Ascending aorta (tissue), 2 donors: ENCODE measurements around the gene ZBTB16. TPM values are rescaled to one million over a fixed set of nuclear protein-coding genes. Genes with fewer than 3 reads are reported as not detected.

ENCODE experiments used
- DNase-seq, 2 donors: peaks; one replicate each; pipeline ENCODE4 v3.0.0-alpha.2; 2019; ENCODE audit warnings: low spot score in 2 of 2
- H3K27ac ChIP-seq, 2 donors: fragments of 200-600 bp; sonication (generic); one replicate each; pipeline ENCODE4 v1.5.1; 2016 to 2017; ENCODE audit warnings: mild to moderate bottlenecking in 1 of 2
- H3K27me3 ChIP-seq: fragments of 200-600 bp; sonication (generic); one replicate; pipeline ENCODE4 v1.5.1; 2017
- H3K36me3 ChIP-seq, 2 donors: fragments of 200-600 bp; sonication (generic); one replicate each; pipeline ENCODE4 v1.5.1; 2016
- H3K4me1 ChIP-seq, 2 donors: fragments of 200-600 bp; sonication (generic); one replicate each; pipeline ENCODE4 v1.5.1; 2016 to 2017; ENCODE audit warnings: mild to moderate bottlenecking in 1 of 2
- H3K4me3 ChIP-seq, 2 donors: fragments of 200-600 bp; sonication (generic); one replicate each; pipeline ENCODE4 v1.5.1; 2016 to 2017; ENCODE audit warnings: mild to moderate bottlenecking in 1 of 2
- H3K9me3 ChIP-seq, 2 donors: fragments of 200-600 bp; sonication (generic); one replicate each; pipeline ENCODE4 v1.5.1; 2016
- intact Hi-C: fragments of 100-400 bp; cut with DNase I; formaldehyde crosslinking; loops from one replicate; pipeline ENCODE4 v1.15.1; 2023
- total RNA-seq: library from RNA; depleted of rRNA; stranded (reverse); fragments of >200 nt; gene quantifications from one replicate; pipeline ENCODE4 v1.1.0, GENCODE V29; 2016
- TF ChIP-seq, protein P1 (sequence below), 3 experiments: fragments of 200-600 bp in 2 of 3; fragments of 450-650 bp in 1 of 3; sonication (generic) in 2 of 3; IDR thresholded peaks; one replicate each; pipeline ENCODE4 v1.5.1; 2016 to 2019; ENCODE audit warnings: antibody characterized with exemption in 3 of 3, mild to moderate bottlenecking in 1 of 3, moderate library complexity in 1 of 3

ZBTB16 gene
- total RNA-seq, 1 donor from 2014 or later: 344 TPM

DNA sequence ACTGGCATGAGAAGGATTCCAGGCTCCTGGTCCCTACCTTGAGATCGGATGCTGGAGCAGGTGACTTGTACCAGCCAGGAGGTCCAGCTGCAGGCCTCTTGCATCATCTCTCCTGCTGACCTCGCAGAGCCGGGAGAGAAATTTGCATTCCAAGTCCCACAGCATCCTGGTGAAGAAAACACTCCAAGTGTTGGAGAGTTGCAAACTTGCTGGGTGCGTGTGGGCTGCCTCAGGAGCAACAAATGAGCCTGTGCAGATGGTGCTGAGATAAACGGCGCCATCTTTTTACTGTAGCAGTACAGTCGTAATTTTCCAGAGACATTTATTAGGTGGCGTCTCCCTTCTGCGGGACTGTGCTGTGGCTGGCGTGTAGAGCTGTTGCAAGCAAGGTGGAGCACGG is 32.1 kb upstream of the ZBTB16 start:
- Histone ChIP-seq H3K9me3 (no peaks in the 10 kb centered on the region), H3K27me3 (no peaks in the 10 kb centered on the region), H3K36me3 (no peaks in the 10 kb centered on the region), H3K27ac (no peak overlapping the region), H3K4me1 (peaks cover 4 to 13% of the 10 kb centered on the region in 2 donors), H3K4me3 (no peak overlapping the region)
- intact Hi-C loops: loop anchor here (10.0 kb wide), 1 partner anchor 123 kb away; the partner anchor contains the start of gene HTR3B
- TF ChIP-seq, protein P1, sequence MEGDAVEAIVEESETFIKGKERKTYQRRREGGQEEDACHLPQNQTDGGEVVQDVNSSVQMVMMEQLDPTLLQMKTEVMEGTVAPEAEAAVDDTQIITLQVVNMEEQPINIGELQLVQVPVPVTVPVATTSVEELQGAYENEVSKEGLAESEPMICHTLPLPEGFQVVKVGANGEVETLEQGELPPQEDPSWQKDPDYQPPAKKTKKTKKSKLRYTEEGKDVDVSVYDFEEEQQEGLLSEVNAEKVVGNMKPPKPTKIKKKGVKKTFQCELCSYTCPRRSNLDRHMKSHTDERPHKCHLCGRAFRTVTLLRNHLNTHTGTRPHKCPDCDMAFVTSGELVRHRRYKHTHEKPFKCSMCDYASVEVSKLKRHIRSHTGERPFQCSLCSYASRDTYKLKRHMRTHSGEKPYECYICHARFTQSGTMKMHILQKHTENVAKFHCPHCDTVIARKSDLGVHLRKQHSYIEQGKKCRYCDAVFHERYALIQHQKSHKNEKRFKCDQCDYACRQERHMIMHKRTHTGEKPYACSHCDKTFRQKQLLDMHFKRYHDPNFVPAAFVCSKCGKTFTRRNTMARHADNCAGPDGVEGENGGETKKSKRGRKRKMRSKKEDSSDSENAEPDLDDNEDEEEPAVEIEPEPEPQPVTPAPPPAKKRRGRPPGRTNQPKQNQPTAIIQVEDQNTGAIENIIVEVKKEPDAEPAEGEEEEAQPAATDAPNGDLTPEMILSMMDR (IDR thresholded peaks at IDR 0.05): no peak
- no peak for DNase-seq

DNA sequence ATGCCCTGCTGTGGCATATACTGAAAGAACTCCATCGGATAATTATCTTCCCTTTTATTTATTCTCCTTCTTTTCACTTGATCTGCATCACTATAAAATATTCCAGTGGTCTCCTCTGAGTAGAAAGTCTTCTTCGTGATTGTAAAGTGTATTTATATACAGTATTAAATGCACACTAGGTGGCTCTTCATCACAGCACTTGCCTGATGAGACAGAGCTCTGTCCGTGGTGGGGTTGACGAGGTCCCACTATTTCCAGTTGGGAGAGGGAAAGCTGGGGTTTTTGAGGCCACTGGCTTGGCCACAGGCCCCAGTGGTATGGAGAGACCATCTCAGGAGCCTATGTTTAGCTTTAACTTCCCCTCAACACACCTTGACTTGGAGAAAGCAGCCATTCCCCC is 31.6 kb upstream of the ZBTB16 start:
- Histone ChIP-seq H3K4me3 (no peak overlapping the region), H3K4me1 (peaks cover 4 to 13% of the 10 kb centered on the region in 2 donors), H3K36me3 (no peaks in the 10 kb centered on the region), H3K27me3 (no peaks in the 10 kb centered on the region), H3K27ac (no peak overlapping the region), H3K9me3 (no peaks in the 10 kb centered on the region)
- intact Hi-C loops: loop anchor here (10.0 kb wide), 1 partner anchor 123 kb away; the partner anchor contains the start of gene HTR3B
- no peak for DNase-seq
- TF ChIP-seq, protein P1 (IDR thresholded peaks at IDR 0.05): no peak

DNA sequence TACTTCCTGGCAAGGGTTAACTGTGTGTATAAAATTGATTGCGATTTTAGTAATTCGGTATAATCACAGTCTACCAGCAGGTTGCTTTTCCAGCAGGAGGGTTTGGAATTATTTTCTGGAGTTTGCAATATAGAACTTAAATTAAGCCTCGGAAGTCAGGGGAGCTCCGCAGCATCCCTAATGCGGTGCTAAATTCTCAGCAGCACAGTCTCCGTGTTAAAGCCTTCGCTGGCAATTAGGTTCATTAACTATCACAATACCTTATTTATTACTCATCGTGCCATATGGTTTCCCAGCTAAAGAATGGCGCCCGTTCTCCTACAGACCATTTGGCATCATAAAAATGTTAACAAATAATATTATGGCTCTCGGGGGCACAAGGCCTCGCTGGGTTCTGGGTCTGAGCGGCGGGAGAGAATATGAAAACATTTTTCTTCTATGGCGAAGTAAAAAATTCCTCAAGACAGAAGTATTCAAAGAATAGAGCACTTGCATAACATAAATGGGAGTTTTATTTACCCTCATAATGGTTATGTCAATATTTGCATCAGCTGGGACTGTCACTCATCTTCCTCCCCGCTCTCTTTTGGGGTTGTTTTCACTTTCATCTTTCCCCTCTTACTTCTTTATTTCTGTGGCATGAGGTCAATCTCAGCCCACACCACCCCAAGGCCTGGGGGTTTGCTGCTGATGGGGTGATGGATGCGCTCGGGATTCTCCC is 28.1 kb upstream of the ZBTB16 start:
- no peaks in the 10 kb centered on the region for H3K27me3 ChIP-seq
- intact Hi-C loops: no loop called here
- no peaks in the 10 kb centered on the region for H3K36me3 ChIP-seq
- H3K4me1 ChIP-seq: peaks cover 0 to 10% of the 10 kb centered on the region in 2 donors
- H3K4me3 ChIP-seq: no peak overlapping the region
- H3K27ac ChIP-seq: no peak overlapping the region
- DNase-seq: no peak
- TF ChIP-seq, protein P1 (IDR thresholded peaks at IDR 0.05): no peak
- no peaks in the 10 kb centered on the region for H3K9me3 ChIP-seq

DNA sequence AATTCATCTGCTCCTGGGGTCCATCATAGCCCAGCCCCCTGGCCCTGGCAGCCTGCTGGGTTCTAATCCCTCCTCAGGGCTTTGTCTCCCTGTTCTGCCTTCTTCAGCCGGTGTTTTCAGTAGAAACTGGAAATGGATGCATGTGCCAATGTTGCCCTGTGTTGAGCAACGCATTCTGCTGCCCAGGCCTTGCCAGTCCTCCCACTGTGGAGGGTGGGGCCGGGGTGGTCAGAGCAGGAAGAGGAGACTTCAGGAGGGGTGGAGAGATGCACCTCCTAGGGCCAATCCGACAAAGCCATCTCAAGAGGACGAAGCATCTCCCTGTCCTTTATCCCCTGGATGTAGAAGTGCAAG is 27.6 kb upstream of the ZBTB16 start:
- Histone ChIP-seq H3K36me3 (no peaks in the 10 kb centered on the region), H3K27ac (no peak overlapping the region), H3K9me3 (no peaks in the 10 kb centered on the region), H3K4me1 (peaks cover 0 to 12% of the 10 kb centered on the region in 2 donors), H3K4me3 (no peak overlapping the region), H3K27me3 (no peaks in the 10 kb centered on the region)
- no peak for DNase-seq
- intact Hi-C loops: no loop called here
- TF ChIP-seq, protein P1 (IDR thresholded peaks at IDR 0.05): no peak

DNA sequence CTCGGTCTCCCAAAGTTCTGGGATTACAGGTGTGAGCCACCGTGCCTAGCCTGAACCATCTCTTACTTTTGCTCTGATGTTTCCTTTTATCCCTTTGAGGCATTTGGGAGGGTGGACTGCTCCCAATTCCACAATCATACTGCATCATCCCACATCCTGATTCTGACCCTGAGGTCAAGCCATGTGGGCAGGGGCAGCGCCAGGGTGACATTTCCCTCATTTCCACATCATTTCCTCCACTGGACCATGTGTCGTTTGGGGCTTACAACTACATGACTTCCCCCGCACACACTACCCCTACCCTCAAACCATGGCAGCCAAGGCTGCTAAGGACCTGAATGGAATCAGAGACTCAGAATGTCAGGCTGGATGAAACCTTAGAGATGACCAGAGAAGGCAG is 26.4 kb upstream of the ZBTB16 start:
- intact Hi-C loops: no loop called here
- no peak for DNase-seq

More for the DNA sequence above, 26.4 kb upstream of the ZBTB16 start:
- Histone ChIP-seq H3K36me3 (no peaks in the 10 kb centered on the region), H3K27me3 (no peaks in the 10 kb centered on the region), H3K4me1 (peaks cover 0 to 14% of the 10 kb centered on the region in 2 donors), H3K4me3 (no peak overlapping the region), H3K9me3 (no peaks in the 10 kb centered on the region), H3K27ac (no peak overlapping the region)
- TF ChIP-seq, protein P1 (IDR thresholded peaks at IDR 0.05): no peak
